Left kidney (tissue), 2 donors: ENCODE measurements around the gene PRPF38A. TPM values are rescaled to one million over a fixed set of nuclear protein-coding genes. Genes with fewer than 3 reads are reported as not detected.
A peak's percentile ranks its signal among the peaks of the same experiment; 100 is the strongest.

Experiments used
- DNase-seq: peaks from one replicate; pipeline ENCODE4 v3.0.0-alpha.2; 2013
- polyA plus RNA-seq: library from polyadenylated mRNA; unstranded; fragments of 120-200 nt; gene quantifications from one replicate; pipeline ENCODE4 v1.2.1, GENCODE V29; 2013; ENCODE audit not compliant: insufficient read length

PRPF38A gene
- polyA plus RNA-seq, 1 donor = 84.6 TPM

- DNase-seq = no peak
Measured at GRCh38 chr1:52386458-52386857, 17.9 kb upstream of the PRPF38A start.

DNA sequence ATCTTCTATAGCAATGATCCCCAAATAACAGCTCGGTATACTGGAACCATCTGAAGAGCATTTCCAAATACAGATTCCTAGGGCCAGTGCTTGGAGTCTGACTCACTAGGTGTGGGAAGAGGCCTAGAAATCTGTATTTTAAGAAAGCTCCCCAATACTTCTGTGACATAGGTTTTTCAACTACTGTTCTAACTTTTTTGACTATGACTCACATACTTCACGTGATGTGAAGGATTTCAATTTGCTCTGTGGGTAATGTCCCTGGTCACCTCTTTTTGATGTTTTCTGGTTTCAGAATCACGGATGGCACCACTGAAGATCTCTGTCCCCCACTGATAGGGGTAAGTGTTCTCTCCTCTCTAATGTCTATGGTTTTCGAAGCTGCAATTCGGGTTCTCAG lies 11.2 kb upstream of the PRPF38A start:
- no peak for DNase-seq

DNA sequence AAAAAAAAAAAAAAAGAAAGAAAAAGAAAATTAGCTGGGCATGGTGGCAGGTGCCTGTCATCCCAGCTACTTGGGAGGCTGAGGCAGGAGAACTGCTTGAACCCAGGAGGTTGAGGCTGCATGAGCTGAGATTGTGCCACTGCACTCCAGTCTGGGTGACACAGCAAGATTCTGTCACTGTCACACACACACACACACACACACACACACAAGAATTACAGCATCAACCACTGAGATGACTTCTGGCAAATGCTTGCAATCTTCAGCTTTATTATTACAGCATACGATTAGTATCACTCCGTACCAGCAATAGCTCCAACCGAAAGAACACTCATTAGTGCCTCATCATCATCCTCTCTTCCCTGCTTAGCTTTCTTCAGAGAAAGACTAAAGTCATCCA lies 4.8 kb upstream of the PRPF38A start:
- DNase-seq = no peak

GRCh38 chr1:52400131-52400530 lies 4.3 kb upstream of the PRPF38A start:
- no peak for DNase-seq

- no peak for DNase-seq
Measured at GRCh38 chr1:52402860-52403240, 1.6 kb upstream of the PRPF38A start.

DNA sequence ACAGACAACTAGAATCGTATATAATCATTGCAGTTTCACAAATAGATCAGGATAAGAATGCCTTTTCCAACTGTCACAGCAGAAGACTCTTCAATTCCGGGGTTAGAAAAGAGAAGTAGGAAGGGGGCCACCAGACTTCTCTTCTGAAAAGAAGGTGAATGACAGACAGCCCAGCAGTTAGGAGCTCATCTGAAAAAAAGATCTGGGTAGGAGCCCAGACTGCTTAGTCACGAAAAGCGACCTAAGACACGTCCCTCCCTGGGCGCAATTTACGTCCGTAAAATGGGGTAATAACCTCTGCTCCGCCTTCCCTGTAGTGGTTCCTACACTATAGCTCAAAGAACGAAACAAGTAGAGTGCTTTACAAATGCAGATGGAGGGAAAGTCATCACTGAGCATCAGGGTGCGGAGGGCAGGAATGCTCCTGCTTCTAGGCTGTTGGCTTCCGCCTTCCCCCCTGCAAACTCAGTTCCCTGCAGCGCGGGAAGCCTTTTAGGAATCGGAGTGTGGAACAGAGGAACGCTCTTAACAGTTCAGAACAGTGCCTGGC lies 761 bp upstream of the PRPF38A start:
- peak; percentile 11 for DNase-seq

DNA sequence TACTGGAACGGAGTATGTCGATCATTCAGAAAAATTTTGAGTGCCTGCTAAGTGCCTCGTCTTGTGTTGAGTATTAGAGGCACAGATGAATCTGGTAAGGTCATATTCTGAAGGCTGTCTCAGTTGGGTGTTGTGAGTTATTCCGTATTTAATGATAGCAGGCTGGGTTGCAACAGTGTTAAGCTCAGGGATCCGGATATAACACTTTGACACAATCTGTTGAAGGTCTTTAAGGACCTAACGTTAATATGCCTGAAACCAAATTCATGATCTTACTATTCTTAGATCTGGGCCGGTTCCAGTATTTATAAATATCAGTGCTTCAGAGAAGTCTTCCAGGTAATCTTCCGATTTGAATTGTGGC lies 555 bp downstream of the PRPF38A start:
- DNase-seq = no peak

DNA sequence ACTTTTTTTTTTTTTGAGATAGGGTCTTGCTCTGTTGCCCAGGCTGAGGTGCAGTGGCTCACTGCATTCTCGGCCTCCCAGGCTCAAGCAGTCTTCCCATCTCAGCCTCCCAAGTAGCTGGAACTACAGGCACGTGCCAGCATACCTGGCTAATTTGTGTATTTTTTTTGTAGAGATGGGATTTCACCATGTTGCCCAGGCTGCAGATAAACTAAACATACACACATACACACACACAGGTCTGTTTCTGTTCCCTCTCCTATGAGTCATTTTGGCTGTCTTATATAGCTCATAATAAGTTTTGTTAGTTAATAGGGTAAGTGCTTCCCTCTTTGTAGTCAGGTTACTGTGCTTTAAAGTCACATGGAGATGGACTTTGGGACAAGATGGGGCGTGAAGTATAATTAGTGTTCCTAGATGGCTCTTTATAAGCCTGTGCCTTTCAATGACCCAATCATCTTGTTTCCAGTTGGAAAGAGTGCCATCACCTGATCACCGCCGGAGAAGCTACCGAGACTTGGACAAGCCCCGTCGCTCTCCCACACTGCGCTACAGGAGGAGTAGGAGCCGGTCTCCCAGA lies 9.1 kb downstream of the PRPF38A start:
- no peak for DNase-seq

DNA sequence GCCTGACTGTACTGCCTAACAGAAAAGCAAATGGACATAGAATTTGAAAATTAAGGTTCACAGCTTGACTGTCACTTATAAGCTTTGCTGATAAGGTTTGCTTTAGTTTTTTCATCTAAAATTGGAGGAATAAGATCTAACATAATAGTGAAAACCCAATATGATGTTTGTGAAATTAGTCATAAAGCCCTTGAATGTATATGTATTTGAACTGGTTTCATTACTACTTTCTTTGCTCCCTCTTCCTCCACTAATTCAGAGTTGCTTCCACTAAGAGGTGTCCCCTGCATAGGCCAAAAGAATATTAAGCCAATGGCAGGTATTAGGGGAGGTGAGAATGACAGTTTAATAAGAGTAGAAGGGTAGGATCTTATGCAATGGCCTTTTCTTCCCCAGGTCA lies 10.5 kb downstream of the PRPF38A start:
- no peak for DNase-seq

- no peak for DNase-seq
Measured at GRCh38 chr1:52416811-52417210, 12.4 kb downstream of the PRPF38A start.

GRCh38 chr1:52420713-52421112 lies 16.3 kb downstream of the PRPF38A start:
- no peak for DNase-seq

DNA sequence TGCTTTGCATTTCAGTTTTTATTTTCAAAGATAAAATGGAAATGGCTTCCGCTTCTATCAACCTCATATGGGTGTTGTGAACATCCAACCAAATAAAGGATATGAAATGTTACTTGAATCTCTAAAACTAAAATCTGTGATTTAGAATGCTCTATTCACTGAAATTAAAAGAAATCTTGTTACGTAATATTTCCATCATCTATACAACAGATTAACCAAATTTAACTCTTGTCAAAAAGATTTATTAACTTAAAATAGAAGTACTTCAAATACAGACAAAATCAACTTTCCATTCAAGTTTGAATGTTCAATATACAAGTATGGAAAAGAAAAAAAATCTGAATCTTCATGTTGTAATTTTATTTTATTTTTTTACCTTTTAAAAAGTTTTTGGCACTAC lies 18.7 kb downstream of the PRPF38A start:
- DNase-seq = no peak

GRCh38 chr1:52423771-52424170 lies 19.4 kb downstream of the PRPF38A start:
- DNase-seq = no peak

DNA sequence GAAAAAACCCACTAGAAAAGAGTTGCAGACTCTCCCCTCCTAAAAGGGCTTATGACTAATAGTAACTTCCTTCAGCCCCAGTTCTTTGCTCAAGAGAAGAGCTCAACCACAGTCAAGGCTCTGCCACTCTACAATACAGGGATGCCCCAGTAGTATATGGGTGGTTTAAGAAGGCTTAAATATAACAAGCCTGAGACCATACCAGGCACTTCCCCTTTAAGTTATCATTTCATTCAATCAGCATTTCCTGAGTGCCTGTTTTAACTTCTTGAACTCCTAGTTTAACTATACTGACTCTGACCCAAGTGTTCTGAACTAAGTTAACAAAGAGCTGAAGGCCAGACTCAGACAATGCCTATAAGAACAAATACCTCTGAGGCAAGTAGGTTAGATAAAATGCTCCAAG lies 19.8 kb downstream of the PRPF38A start:
- no peak for DNase-seq

- no peak for DNase-seq
Measured at GRCh38 chr1:52424813-52425212, 20.4 kb downstream of the PRPF38A start.

- no peak for DNase-seq
Measured at GRCh38 chr1:52426371-52426770, 22.0 kb downstream of the PRPF38A start.

- no peak for DNase-seq
Measured at GRCh38 chr1:52427152-52427551, 22.8 kb downstream of the PRPF38A start.

DNA sequence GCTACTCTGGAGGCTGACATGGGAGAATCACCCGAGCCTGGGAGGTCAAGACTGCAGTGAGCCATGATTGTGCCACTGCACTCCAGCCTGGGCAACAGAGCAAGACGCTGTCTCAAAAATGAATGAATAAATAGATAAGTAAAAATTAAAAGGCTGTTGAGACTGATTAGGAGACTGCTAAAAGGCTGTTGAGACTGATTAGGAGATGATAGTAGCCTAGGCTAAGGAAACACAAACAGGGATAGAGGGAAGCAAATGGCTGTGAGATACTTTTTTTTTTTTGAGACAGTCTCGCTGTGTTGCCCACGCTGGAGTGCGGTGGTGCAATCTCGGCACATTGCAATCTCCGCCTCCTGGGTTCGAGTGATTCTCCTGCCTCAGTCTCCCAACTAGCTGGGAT lies 28.4 kb downstream of the PRPF38A start:
- DNase-seq = no peak

DNA sequence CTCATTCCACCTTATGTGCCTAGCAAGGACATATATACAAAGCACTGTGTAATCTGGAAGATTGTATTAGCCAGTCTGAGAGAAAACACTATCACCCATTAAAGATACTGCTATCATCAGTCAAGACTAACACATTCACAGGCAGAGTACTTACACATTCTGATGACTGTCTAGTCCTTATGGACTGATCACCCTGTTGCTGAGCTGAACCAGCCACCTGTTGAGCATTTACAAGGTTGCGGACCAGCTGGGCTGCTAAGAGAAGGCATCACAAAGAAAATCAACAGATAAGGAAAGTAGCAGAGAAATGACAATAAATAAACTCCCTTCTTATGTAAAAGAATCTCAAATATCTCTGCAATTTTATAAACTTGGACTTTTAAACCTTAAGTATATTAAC lies 30.8 kb downstream of the PRPF38A start:
- DNase-seq = no peak

DNA sequence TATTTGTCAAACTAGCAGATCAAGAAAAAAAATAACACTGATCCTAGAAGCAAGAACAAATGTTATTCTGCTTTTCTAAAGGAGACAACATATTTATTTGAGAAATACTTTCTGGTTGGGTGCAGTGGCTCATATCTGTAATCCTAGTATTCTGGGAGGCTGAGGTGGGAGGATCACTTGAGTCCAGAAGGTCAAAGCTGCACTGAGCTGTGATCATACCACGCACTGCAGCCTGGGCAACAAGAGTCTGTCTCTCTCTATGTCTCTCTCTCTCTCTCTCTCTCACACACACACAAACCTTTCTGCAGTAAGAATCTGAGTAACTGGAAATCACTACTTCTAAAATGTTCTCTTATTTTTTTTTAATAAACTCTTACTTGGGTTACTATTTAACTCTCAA lies 31.2 kb downstream of the PRPF38A start:
- no peak for DNase-seq

- DNase-seq = no peak
Measured at GRCh38 chr1:52436817-52437216, 32.4 kb downstream of the PRPF38A start.

DNA sequence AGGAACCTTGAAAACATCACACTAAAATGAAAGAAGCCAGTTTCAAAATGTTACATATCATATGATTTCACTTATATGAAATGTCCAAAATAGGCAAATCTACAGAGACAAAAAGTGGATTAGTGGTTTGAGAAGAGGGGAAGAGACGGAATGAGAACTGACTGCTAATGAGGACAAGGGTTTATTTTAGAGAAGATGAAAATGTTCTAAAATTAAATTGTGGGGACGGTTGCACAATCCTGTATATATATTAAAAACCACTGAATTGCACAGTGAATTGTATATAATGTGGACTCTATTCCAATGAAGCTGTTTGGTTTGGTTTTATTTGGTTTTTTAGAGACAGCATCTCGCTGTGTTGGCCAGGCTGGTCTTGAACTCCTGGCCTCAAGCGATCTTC lies 35.6 kb downstream of the PRPF38A start:
- no peak for DNase-seq

- no peak for DNase-seq
Measured at GRCh38 chr1:52444463-52444862, 40.1 kb downstream of the PRPF38A start.

DNA sequence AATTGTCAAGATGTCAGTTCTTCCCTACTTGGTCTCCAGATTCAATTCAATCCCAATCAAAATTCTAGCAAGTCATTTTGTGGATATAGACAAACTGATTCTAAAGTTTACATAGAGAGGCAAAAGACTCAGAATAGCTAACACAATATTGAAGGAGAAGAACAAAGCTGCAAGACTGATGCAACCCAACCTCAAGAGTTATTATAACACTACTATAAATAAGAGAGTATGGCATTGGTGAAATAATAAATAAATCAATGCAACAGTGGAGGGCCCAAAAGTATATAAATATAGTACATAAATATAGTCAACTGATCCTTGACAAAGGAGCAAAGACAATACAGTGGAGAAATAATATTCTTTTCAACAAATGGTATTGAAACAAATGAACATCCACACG lies 49.7 kb downstream of the PRPF38A start:
- no peak for DNase-seq

DNA sequence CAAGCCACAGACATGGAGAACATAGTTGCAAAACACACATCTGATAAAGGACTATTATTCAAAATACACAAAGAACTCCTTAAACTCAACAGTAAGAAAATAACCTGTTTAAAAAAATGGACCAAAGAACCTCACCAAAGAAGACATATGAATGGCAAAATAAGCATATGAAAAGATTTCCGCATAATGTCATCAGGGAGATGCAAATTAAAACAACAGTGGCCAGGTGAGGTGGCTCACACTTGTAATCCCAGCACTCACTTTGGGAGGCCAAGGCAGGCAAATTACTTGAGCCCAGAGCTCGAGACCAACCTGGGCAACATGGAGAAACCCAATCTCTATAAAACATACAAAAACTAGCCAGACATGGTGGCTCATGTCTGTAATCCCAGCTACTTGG lies 50.4 kb downstream of the PRPF38A start:
- DNase-seq = no peak
